Gastrocnemius medialis (tissue), 4 donors: ENCODE results near the gene S100A4.

ENCODE experiments used
- POLR2A ChIP-seq, 2 donors: fragments of 450-650 bp; IDR thresholded peaks; one replicate each; pipeline ENCODE4 v1.6.1; 2017; ENCODE audit warnings: antibody characterized with exemption in 2 of 2, mild to moderate bottlenecking in 2 of 2, moderate library complexity in 2 of 2
- TF ChIP-seq, protein P1 (sequence below), 5 experiments: fragments of 450-650 bp in 3 of 5; fragments of 200-600 bp in 2 of 5; sonication (generic) in 2 of 5; IDR thresholded peaks in 4 of 5; conservative IDR thresholded peaks in 1 of 5; 1 replicate in 4 of 5; 2 replicates in 1 of 5; pipeline ENCODE4 v1.5.1; 2016 to 2019; ENCODE audit warnings: antibody characterized with exemption in 5 of 5, mild to moderate bottlenecking in 3 of 5, moderate library complexity in 3 of 5

DNA sequence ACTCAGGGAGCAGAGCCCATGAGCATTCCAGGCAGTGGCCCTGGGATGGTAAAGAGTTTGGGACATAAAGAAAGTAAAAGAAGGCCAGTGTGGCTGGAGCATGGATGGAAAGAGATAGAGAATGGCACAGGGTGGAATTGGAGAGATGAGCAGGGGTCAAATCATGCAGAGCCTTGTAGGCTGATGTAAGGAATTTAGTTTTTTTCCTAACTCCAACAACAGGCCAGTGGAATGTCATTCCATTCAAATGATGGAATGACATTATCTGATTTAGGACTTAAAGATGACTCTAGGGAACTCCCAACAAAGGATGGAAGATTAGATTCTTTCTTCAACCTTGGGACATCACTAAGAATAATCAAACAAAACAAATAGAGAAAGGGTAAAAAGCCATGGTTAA lies 32.9 kb upstream of the S100A4 start:
- TF ChIP-seq POLR2A (IDR thresholded peaks at IDR 0.05): no peak
- TF ChIP-seq, protein P1, sequence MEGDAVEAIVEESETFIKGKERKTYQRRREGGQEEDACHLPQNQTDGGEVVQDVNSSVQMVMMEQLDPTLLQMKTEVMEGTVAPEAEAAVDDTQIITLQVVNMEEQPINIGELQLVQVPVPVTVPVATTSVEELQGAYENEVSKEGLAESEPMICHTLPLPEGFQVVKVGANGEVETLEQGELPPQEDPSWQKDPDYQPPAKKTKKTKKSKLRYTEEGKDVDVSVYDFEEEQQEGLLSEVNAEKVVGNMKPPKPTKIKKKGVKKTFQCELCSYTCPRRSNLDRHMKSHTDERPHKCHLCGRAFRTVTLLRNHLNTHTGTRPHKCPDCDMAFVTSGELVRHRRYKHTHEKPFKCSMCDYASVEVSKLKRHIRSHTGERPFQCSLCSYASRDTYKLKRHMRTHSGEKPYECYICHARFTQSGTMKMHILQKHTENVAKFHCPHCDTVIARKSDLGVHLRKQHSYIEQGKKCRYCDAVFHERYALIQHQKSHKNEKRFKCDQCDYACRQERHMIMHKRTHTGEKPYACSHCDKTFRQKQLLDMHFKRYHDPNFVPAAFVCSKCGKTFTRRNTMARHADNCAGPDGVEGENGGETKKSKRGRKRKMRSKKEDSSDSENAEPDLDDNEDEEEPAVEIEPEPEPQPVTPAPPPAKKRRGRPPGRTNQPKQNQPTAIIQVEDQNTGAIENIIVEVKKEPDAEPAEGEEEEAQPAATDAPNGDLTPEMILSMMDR (IDR thresholded peaks at IDR 0.05 in 4 of 5, conservative IDR thresholded peaks at IDR 0.05 in 1 of 5): no peak
